Esophagus squamous epithelium (tissue), 5 donors: ENCODE results near the gene CFAP161. TPM values are rescaled to one million over a fixed set of nuclear protein-coding genes. Genes with fewer than 3 reads are reported as not detected.
"Not testable (repeated sequence)": the region's sequence is repeated elsewhere in the genome, so short reads cannot be mapped to it uniquely, and the experiment has no call there.

Experiments used
- DNase-seq: peaks from one replicate; lab custom pipeline; 2025; lab: John Stamatoyannopoulos, UW
- H3K27ac ChIP-seq, 4 donors: fragments of 200-600 bp; sonication (generic); one replicate each; pipeline ENCODE4 v1.5.1; 2016 to 2019; ENCODE audit warnings: mild to moderate bottlenecking in 1 of 4
- H3K27me3 ChIP-seq, 4 donors: fragments of 200-600 bp; sonication (generic); 1 replicate in 3 of 4; 2 replicates in 1 of 4; pipeline versions ENCODE4 v1.5.1 to v1.6.0; 2017 to 2021; ENCODE audit warnings: antibody characterized with exemption in 1 of 4
- H3K36me3 ChIP-seq, 3 donors: fragments of 200-600 bp; sonication (generic); one replicate each; pipeline ENCODE4 v1.5.1; 2016 to 2019
- H3K4me1 ChIP-seq, 3 donors: fragments of 200-600 bp; sonication (generic); one replicate each; pipeline ENCODE4 v1.5.1; 2017 to 2019
- H3K4me3 ChIP-seq, 4 donors: fragments of 200-600 bp; sonication (generic); 1 replicate in 3 of 4; 2 replicates in 1 of 4; pipeline ENCODE4 v1.5.1; 2016 to 2019; ENCODE audit warnings: mild to moderate bottlenecking in 2 of 4, moderate library complexity in 1 of 4
- H3K9me3 ChIP-seq, 3 donors: fragments of 200-600 bp; sonication (generic); one replicate each; pipeline ENCODE4 v1.5.1; 2016 to 2019
- CTCF ChIP-seq, 6 experiments: fragments of 450-650 bp in 4 of 6; fragments of 200-600 bp in 2 of 6; sonication (generic) in 2 of 6; IDR thresholded peaks; one replicate each; pipeline ENCODE4 v1.5.1; 2016 to 2019; ENCODE audit warnings: antibody characterized with exemption in 6 of 6, mild to moderate bottlenecking in 4 of 6, moderate library complexity in 4 of 6
- POLR2A ChIP-seq, 4 donors: fragments of 450-650 bp; IDR thresholded peaks; one replicate each; pipeline ENCODE4 v1.6.1; 2017; ENCODE audit warnings: antibody characterized with exemption in 4 of 4, mild to moderate bottlenecking in 4 of 4, moderate library complexity in 3 of 4
- WGBS, 2 donors: methylation state at CpG; one replicate each; pipeline ENCODE4 v1.1.5; 2018; 5-methylcytosine and 5-hydroxymethylcytosine counted together
- intact Hi-C: fragments of 100-400 bp; cut with DNase I; formaldehyde crosslinking; loops from one replicate; pipeline ENCODE4 v1.15.0; 2022
- total RNA-seq, 4 donors: library from RNA; depleted of rRNA; stranded (reverse); fragments of >200 nt; gene quantifications; one replicate each; pipeline ENCODE4 v1.1.0, GENCODE V29; 2016
- donor health status: DM: yes; HTN: yes; CAD: no.

The CFAP161 gene
- total RNA-seq, 4 donors from 2014 or later, result 0.38 to 0.88 TPM; not detected in 2

DNA sequence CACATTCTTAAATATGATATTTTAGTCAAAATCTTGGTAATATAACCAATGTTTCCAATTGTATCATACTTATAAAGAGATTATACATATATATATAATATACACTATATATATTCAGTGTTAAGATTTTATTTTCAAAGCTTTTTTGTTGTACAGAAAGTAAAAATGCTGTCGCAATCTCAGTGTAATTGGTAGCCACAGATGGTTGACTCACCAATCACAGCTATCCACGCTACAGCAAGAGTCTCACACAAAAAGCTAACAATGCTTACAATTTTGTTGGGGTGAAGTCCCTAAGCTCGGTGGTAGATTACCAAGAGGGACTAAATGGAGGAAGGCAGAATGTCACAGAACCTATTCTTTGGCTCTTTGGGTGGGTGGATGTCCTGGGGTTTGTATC, 16.9 kb upstream of the CFAP161 start:
- no peak for DNase-seq

DNA sequence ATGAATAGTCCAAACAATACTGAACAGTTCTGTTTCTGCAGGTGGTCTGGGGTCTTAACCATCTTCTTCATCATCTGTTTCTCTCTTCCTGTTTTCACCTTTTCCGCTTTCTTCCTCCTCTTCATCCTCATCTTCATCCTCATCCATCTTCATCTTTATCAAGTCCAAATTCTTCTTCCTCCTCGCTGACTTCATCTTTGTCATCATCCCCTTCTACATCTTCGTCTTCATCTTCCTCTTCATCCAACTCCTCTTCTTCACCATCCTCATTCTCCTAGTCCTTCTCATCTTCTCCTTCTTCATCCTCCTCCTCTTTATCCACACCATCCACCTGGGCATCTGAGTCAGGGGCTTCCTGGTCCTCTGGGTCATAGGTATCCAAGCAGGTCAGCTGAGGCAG, 16.5 kb upstream of the CFAP161 start:
- peaks cover 0 to 17% (median 0%) of the 10 kb centered on the region in 3 donors for H3K4me1 ChIP-seq
- H3K9me3 ChIP-seq, result no peaks in the 10 kb centered on the region
- WGBS, 2 donors, result 77 to 80% methylated on average over 3 of the region's 3 CpGs

More for the DNA sequence above, 16.9 kb upstream of the CFAP161 start:
- H3K4me1 ChIP-seq, result peaks cover 0 to 19% (median 0%) of the 10 kb centered on the region in 3 donors
- H3K36me3 ChIP-seq, result no peaks in the 10 kb centered on the region
- intact Hi-C loops, result loop anchor here (5.0 kb wide), 1 partner anchor 35 kb away; no protein-coding TSS in a partner anchor
- H3K9me3 ChIP-seq, result no peaks in the 10 kb centered on the region
- 40 to 54% methylated on average over 3 of the region's 3 CpGs for WGBS, 2 donors
- H3K4me3 ChIP-seq, result no peak overlapping the region
- TF ChIP-seq CTCF (IDR thresholded peaks at IDR 0.05), result no peak
- no peak for TF ChIP-seq POLR2A (IDR thresholded peaks at IDR 0.05)
- peaks cover 0 to 18% (median 2%) of the 10 kb centered on the region in 4 donors for H3K27me3 ChIP-seq
- H3K27ac ChIP-seq, result no peak overlapping the region

GRCh38 chr15:81118361-81118760, 15.7 kb upstream of the CFAP161 start:
- Histone ChIP-seq H3K27me3 (peaks cover 0 to 22% (median 2%) of the 10 kb centered on the region in 4 donors), H3K4me1 (peaks cover 0 to 13% (median 0%) of the 10 kb centered on the region in 3 donors), H3K4me3 (peak overlapping the region in 2 of 4 donors; percentile 13 to 27), H3K27ac (no peak overlapping the region), H3K36me3 (no peaks in the 10 kb centered on the region), H3K9me3 (no peaks in the 10 kb centered on the region)
- intact Hi-C loops, result loop anchor here (5.0 kb wide), 1 partner anchor 34 kb away; no protein-coding TSS in a partner anchor
- no peak for DNase-seq
- 33 to 36% methylated on average over 8 to 29 of the region's 42 CpGs for WGBS, 2 donors
- TF ChIP-seq POLR2A (IDR thresholded peaks at IDR 0.05) (no peak), CTCF (IDR thresholded peaks at IDR 0.05) (no peak)

More for the DNA sequence above, 16.5 kb upstream of the CFAP161 start:
- H3K27ac ChIP-seq, result no peak overlapping the region
- H3K36me3 ChIP-seq, result no peaks in the 10 kb centered on the region
- no peak overlapping the region for H3K4me3 ChIP-seq
- intact Hi-C loops, result loop anchor here (5.0 kb wide), 1 partner anchor 35 kb away; no protein-coding TSS in a partner anchor
- peaks cover 0 to 20% (median 2%) of the 10 kb centered on the region in 4 donors for H3K27me3 ChIP-seq
- TF ChIP-seq CTCF (IDR thresholded peaks at IDR 0.05), result no peak
- no peak for TF ChIP-seq POLR2A (IDR thresholded peaks at IDR 0.05)
- no peak for DNase-seq

DNA sequence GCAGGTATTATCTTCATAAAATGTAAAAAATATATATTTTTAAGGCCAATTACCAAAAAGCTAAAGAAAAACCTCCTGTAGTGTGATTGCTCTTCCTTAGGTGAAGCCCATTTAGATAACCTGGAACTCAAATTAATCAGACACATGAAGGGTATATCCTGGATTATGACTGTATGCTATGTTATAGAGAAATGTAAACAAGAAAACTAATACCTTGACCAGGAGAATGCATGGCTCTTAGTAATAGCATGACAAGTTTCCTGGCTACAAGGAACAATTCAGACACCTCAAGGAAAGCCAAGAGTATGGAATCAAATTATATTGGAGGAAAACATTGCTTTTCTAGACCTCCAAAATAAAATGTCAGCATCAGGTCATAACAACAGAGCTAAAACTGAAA, 14.0 kb upstream of the CFAP161 start:
- H3K36me3 ChIP-seq, result no peaks in the 10 kb centered on the region
- H3K9me3 ChIP-seq, result no peaks in the 10 kb centered on the region
- H3K27me3 ChIP-seq, result peaks cover 0 to 30% (median 2%) of the 10 kb centered on the region in 4 donors
- no peak for DNase-seq
- no peak overlapping the region for H3K27ac ChIP-seq
- no peak overlapping the region for H3K4me3 ChIP-seq
- peaks cover 0 to 12% (median 0%) of the 10 kb centered on the region in 3 donors for H3K4me1 ChIP-seq
- TF ChIP-seq CTCF (IDR thresholded peaks at IDR 0.05) (no peak), POLR2A (IDR thresholded peaks at IDR 0.05) (no peak)
- intact Hi-C loops, result no loop called here

DNA sequence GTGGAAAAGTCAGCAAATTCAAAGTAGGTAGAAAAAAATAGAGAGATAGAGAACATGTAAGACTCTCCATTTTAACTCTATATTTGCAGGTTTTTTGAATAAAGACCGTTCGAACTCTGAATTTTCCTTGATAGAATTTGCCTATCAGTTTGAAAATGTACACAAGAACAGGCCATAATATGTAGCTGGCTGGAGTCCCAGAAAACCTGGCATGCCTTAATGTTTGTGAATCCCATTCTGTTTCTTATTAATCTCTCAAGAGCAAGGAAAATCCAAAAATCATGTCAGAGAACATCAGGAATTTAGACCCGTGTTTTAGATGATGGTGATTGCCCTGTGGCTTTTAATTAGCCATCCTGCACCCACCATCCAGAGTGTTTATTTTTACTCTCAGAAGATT, 7.2 kb upstream of the CFAP161 start:
- intact Hi-C loops, result no loop called here
- Histone ChIP-seq H3K27me3 (peaks cover 0 to 37% (median 0%) of the 10 kb centered on the region in 4 donors), H3K9me3 (no peaks in the 10 kb centered on the region), H3K4me1 (no peaks in the 10 kb centered on the region), H3K4me3 (no peak overlapping the region), H3K27ac (no peak overlapping the region), H3K36me3 (no peaks in the 10 kb centered on the region)
- DNase-seq, result no peak
- no peak for TF ChIP-seq POLR2A (IDR thresholded peaks at IDR 0.05)
- TF ChIP-seq CTCF (IDR thresholded peaks at IDR 0.05), result no peak
- WGBS, 2 donors, result 19 to 24% methylated on average over 3 of the region's 3 CpGs

DNA sequence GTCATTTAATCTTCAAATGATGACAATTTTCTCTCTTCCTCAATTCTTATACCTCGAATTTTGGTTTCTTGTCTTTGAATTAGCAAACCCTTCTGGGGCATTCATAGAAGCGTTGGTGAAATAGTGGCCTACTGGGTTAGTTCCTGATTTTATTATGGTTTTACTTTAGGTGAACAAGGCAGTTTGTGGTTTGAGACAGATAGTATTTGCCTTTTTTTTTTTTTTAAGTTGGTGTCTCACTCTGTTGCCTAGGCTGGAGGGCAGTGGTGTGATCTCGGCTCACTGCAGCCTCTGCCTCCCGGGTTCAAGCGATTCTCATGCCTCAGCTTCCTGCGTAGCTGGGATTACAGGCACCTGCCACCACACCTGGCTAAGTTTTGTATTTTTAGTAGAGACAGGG, 7.4 kb downstream of the CFAP161 start:
- H3K36me3 ChIP-seq, H3K9me3 ChIP-seq, H3K4me3 ChIP-seq, intact Hi-C loops, H3K27me3 ChIP-seq, H3K4me1 ChIP-seq, H3K27ac ChIP-seq, DNase-seq: not testable (repeated sequence)
- WGBS, 2 donors, result 64 to 85% methylated on average over 6 of the region's 6 CpGs
